ENCODE data around the gene CXorf66.

Gene CXorf66

GRCh38 chrX:139965421-139965820 is at the start of gene CXorf66:
Gene CXorf66, minus strand, starts transcription at chrX:139965521. Its CDS starts 25 bp downstream, at chrX:139965496.
- TF ChIP-seq CTCF (IDR thresholded peaks at IDR 0.05; ENCODE audit: low read depth, low read length, missing control alignments) = no peak
- DNase-seq (ENCODE audit: low read depth) = no peak
- no peak within 1 kb of the TSS for H3K4me3 ChIP-seq (ENCODE audit: low read depth, low read length)

GRCh38 chrX:139982856-139983255 is 17.5 kb upstream of the CXorf66 start:
- DNase-seq (ENCODE audit: low read depth) = no peak
- H3K4me3 ChIP-seq (ENCODE audit: low read depth, low read length) = no peak overlapping the region
- no peak for TF ChIP-seq CTCF (IDR thresholded peaks at IDR 0.05; ENCODE audit: low read depth, low read length, missing control alignments)

GRCh38 chrX:139974471-139974870 is 9.2 kb upstream of the CXorf66 start:
- no peak for TF ChIP-seq CTCF (IDR thresholded peaks at IDR 0.05; ENCODE audit: low read depth, low read length, missing control alignments)

GRCh38 chrX:139972629-139973624 is 7.6 kb upstream of the CXorf66 start:
- no peak for TF ChIP-seq CTCF (IDR thresholded peaks at IDR 0.05; ENCODE audit: low read depth, low read length, missing control alignments)
- no peak for DNase-seq (ENCODE audit: low read depth)
- no peak overlapping the region for H3K4me3 ChIP-seq (ENCODE audit: low read depth, low read length)

More at GRCh38 chrX:139974471-139974870, 9.2 kb upstream of the CXorf66 start:
- H3K4me3 ChIP-seq (ENCODE audit: low read depth, low read length) = no peak overlapping the region
- no peak for DNase-seq (ENCODE audit: low read depth)

- no peak overlapping the region for H3K4me3 ChIP-seq (ENCODE audit: low read depth, low read length)
- no peak for DNase-seq (ENCODE audit: low read depth)
- TF ChIP-seq CTCF (IDR thresholded peaks at IDR 0.05; ENCODE audit: low read depth, low read length, missing control alignments) = no peak
Observed at GRCh38 chrX:139972113-139972512, 6.8 kb upstream of the CXorf66 start.

GRCh38 chrX:139971394-139971749 is 6.1 kb upstream of the CXorf66 start:
- no peak for TF ChIP-seq CTCF (IDR thresholded peaks at IDR 0.05; ENCODE audit: low read depth, low read length, missing control alignments)
- no peak for DNase-seq (ENCODE audit: low read depth)
- no peak overlapping the region for H3K4me3 ChIP-seq (ENCODE audit: low read depth, low read length)

All from GM12864 (cell line).